Activated CD8-positive, alpha-beta T cell treated with anti-CD3 and anti-CD28 coated beads for 36 hours (primary cell): ENCODE data around the gene CRIM1. TPM values are rescaled to one million over a fixed set of nuclear protein-coding genes. Genes with fewer than 3 reads are reported as not detected.

Experiments
- ATAC-seq: fragments of 200-7000 bp; cut with Tn5 transposase; one replicate; pipeline ENCODE4 v1.10.0; 2021; ENCODE audit warnings: mild to moderate bottlenecking, moderate library complexity
- CTCF ChIA-PET: fragments of 350-600 bp; sonication (Branson Sonifier 250); formaldehyde crosslinking; loops from one replicate; lab custom pipeline; 2021; ENCODE audit warnings: antibody characterized with exemption; lab: Charles Lee
- POLR2A ChIA-PET: fragments of 350-600 bp; sonication (Branson Sonifier 250); formaldehyde crosslinking; loops from one replicate; lab custom pipeline; 2021; ENCODE audit warnings: antibody characterized with exemption; lab: Charles Lee
- DNase-seq: peaks from one replicate; pipeline ENCODE4 v3.0.0-alpha.2; 2020
- H3K27ac Mint-ChIP-seq: one replicate; pipeline ENCODE4 v1.8.0; 2021; ENCODE audit warnings: mild to moderate bottlenecking, mixed read lengths
- H3K27me3 Mint-ChIP-seq: one replicate; pipeline ENCODE4 v1.8.0; 2021; ENCODE audit warnings: mixed read lengths
- H3K36me3 Mint-ChIP-seq: one replicate; pipeline ENCODE4 v1.8.0; 2021; ENCODE audit warnings: low read depth, mixed read lengths
- H3K4me1 Mint-ChIP-seq: one replicate; pipeline ENCODE4 v1.8.0; 2021; ENCODE audit warnings: low read depth, mixed read lengths
- H3K4me3 Mint-ChIP-seq: one replicate; pipeline ENCODE4 v1.8.0; 2021; ENCODE audit warnings: mild to moderate bottlenecking, moderate library complexity, mixed read lengths
- H3K9me3 Mint-ChIP-seq: one replicate; pipeline ENCODE4 v1.8.0; 2021; ENCODE audit warnings: mixed read lengths
- CTCF ChIP-seq: fragments of 200-600 bp; IDR thresholded peaks from one replicate; pipeline ENCODE4 v1.8.0; 2022; ENCODE audit warnings: antibody characterized with exemption, mild to moderate bottlenecking
- intact Hi-C: fragments of 100-400 bp; cut with micrococcal nuclease; formaldehyde crosslinking; loops from one replicate; pipeline ENCODE4 v1.10.0; 2022
- total RNA-seq, 2 experiments: library from RNA; stranded (reverse); gene quantifications; one replicate each; pipeline ENCODE4 v1.2.3, GENCODE V29; 2021

Gene CRIM1
- total RNA-seq, 2 experiments from 2014 or later, result 14.4 to 15.9 TPM

GRCh38 chr2:36351291-36351690 is 4.3 kb upstream of the CRIM1 start:
- POLR2A ChIA-PET, result no interaction called here
- Mint-ChIP-seq H3K4me1 (peaks cover 7% of the 10 kb centered on the region), H3K27me3 (peaks cover 9% of the 10 kb centered on the region), H3K4me3 (no peak overlapping the region), H3K9me3 (no peaks in the 10 kb centered on the region), H3K27ac (no peak overlapping the region), H3K36me3 (no peaks in the 10 kb centered on the region)
- intact Hi-C loops, result loop anchor here (5.0 to 10.0 kb wide), 4 partner anchors 156 to 434 kb away; no protein-coding TSS in a partner anchor
- ATAC-seq, result no peak
- no peak for TF ChIP-seq CTCF
- no peak for DNase-seq
- CTCF ChIA-PET, result interaction anchor here (0.5 to 2.8 kb wide), 7 partner anchors 13 to 358 kb away, joined by 3 to 9 read pairs (median 4); no protein-coding TSS in a partner anchor

GRCh38 chr2:36351736-36352349 is 3.7 kb upstream of the CRIM1 start:
- ChIA-PET CTCF (interaction anchor here (0.8 to 2.8 kb wide), 13 partner anchors 8 to 427 kb away, joined by 3 to 18 read pairs (median 5); no protein-coding TSS in a partner anchor), POLR2A (no interaction called here)
- Mint-ChIP-seq H3K9me3 (no peaks in the 10 kb centered on the region), H3K4me1 (peaks cover 7% of the 10 kb centered on the region), H3K27me3 (peaks cover 9% of the 10 kb centered on the region), H3K4me3 (no peak overlapping the region), H3K27ac (no peak overlapping the region), H3K36me3 (no peaks in the 10 kb centered on the region)
- no peak for DNase-seq
- ATAC-seq, result no peak
- peak; percentile 64 for TF ChIP-seq CTCF
- intact Hi-C loops, result loop anchor here (5.0 to 10.0 kb wide), 4 partner anchors 155 to 433 kb away; no protein-coding TSS in a partner anchor

GRCh38 chr2:36352701-36353100 is 2.9 kb upstream of the CRIM1 start:
- Mint-ChIP-seq H3K36me3 (no peaks in the 10 kb centered on the region), H3K9me3 (no peaks in the 10 kb centered on the region), H3K27ac (no peak overlapping the region), H3K27me3 (peaks cover 14% of the 10 kb centered on the region), H3K4me3 (no peak overlapping the region), H3K4me1 (peaks cover 15% of the 10 kb centered on the region)
- CTCF ChIA-PET, result interaction anchor here (0.6 to 2.8 kb wide), 27 partner anchors 9 to 433 kb away, joined by 3 to 18 read pairs (median 3); no protein-coding TSS in a partner anchor
- TF ChIP-seq CTCF, result no peak
- ATAC-seq (no peak), DNase-seq (no peak)
- POLR2A ChIA-PET, result no interaction called here
- intact Hi-C loops, result loop anchor here (5.0 to 10.0 kb wide), 4 partner anchors 155 to 432 kb away; no protein-coding TSS in a partner anchor

- no peak for ATAC-seq
- H3K4me1 Mint-ChIP-seq, result peaks cover 30% of the 10 kb centered on the region
- CTCF ChIA-PET, result interaction anchor here (1.2 kb wide), 1 partner anchor 10 kb away, joined by 3 read pairs; no protein-coding TSS in a partner anchor
These were observed 797 bp upstream of the CRIM1 start for GRCh38 chr2:36354811-36355150.

More at GRCh38 chr2:36354811-36355150, 797 bp upstream of the CRIM1 start:
- intact Hi-C loops, result loop anchor here (5.0 to 10.0 kb wide), 4 partner anchors 153 to 430 kb away; no protein-coding TSS in a partner anchor
- TF ChIP-seq CTCF, result no peak
- no peaks in the 10 kb centered on the region for H3K36me3 Mint-ChIP-seq
- H3K9me3 Mint-ChIP-seq, result no peaks in the 10 kb centered on the region
- POLR2A ChIA-PET, result no interaction called here
- H3K4me3 Mint-ChIP-seq, result peak overlapping the region; percentile 63
- no peak for DNase-seq
- H3K27ac Mint-ChIP-seq, result no peak overlapping the region
- peaks cover 29% of the 10 kb centered on the region for H3K27me3 Mint-ChIP-seq
